HEK293 (cell line): Measurements from ENCODE around the gene MYL12A.

Experiments used
- CTCF ChIA-PET: fragments of 350-600 bp; formaldehyde crosslinking; extraction: SDS; loops from one replicate; lab custom pipeline; 2021; ENCODE audit warnings: antibody characterized with exemption; lab: Yijun Ruan, JAX
- POLR2A ChIA-PET: fragments of 300-600 bp; formaldehyde crosslinking; extraction: SDS; loops from one replicate; lab custom pipeline; 2020; ENCODE audit warnings: antibody characterized with exemption, inconsistent platforms; lab: Yijun Ruan, JAX
- H3K27ac ChIP-seq: fragments of 200-500 bp; sonication (Bioruptor generic); 2 replicates; pipeline ENCODE4 v1.5.1; 2014; ENCODE audit warnings: low read depth, low read length, control low read depth, inconsistent platforms; ENCODE audit errors: extremely low read depth
- H3K36me3 ChIP-seq, 2 experiments: fragments of 200-500 bp in 1 of 2; sonication (Bioruptor generic) in 1 of 2; 1 replicate in 1 of 2; 2 replicates in 1 of 2; pipeline ENCODE4 v1.5.1; 2014 to 2017; ENCODE audit warnings: inconsistent platforms in 2 of 2, low read length in 2 of 2; ENCODE audit not compliant: control insufficient read depth in 2 of 2, insufficient read depth in 1 of 2
- H3K4me1 ChIP-seq: fragments of 200-500 bp; sonication (Bioruptor generic); 2 replicates; pipeline ENCODE4 v1.5.1; 2014; ENCODE audit warnings: mild to moderate bottlenecking, low read length, inconsistent platforms; ENCODE audit not compliant: control insufficient read depth, insufficient read depth
- H3K4me3 ChIP-seq: 2 replicates; pipeline ENCODE4 v1.5.1; 2011; ENCODE audit warnings: low read depth, mild to moderate bottlenecking, control low read depth, low read length, moderate library complexity
- H3K9me3 ChIP-seq: fragments of 200-500 bp; sonication (Bioruptor generic); 2 replicates; pipeline ENCODE4 v1.5.1; 2014; ENCODE audit warnings: low read depth, low read length, inconsistent platforms; ENCODE audit not compliant: control insufficient read depth, insufficient read depth
- AEBP2 ChIP-seq: fragments of 450-650 bp; formaldehyde crosslinking; IDR thresholded peaks from 2 replicates; pipeline ENCODE4 v1.5.1; 2016; ENCODE audit warnings: missing biosample characterization, missing genetic modification characterization, borderline replicate concordance
- BCL11B ChIP-seq: fragments of 450-650 bp; formaldehyde crosslinking; IDR thresholded peaks from 2 replicates; pipeline ENCODE4 v1.5.1; 2016; ENCODE audit warnings: low read depth, missing biosample characterization, missing genetic modification characterization
- CTCF ChIP-seq: fragments of 450-650 bp; formaldehyde crosslinking; IDR thresholded peaks from 2 replicates; pipeline ENCODE4 v1.5.1; 2016; ENCODE audit warnings: missing biosample characterization, missing genetic modification characterization
- FEZF1 ChIP-seq: fragments of 450-650 bp; formaldehyde crosslinking; IDR thresholded peaks from 2 replicates; pipeline ENCODE4 v1.5.1; 2016; ENCODE audit warnings: missing biosample characterization, missing genetic modification characterization
- KLF1 ChIP-seq: fragments of 450-650 bp; formaldehyde crosslinking; IDR thresholded peaks from 2 replicates; pipeline ENCODE4 v1.5.1; 2016; ENCODE audit warnings: missing biosample characterization, missing genetic modification characterization
- KLF17 ChIP-seq: fragments of 450-650 bp; formaldehyde crosslinking; IDR thresholded peaks from 2 replicates; pipeline ENCODE4 v1.5.1; 2016; ENCODE audit warnings: missing biosample characterization, missing genetic modification characterization
- KLF8 ChIP-seq: fragments of 450-650 bp; formaldehyde crosslinking; IDR thresholded peaks from 2 replicates; pipeline ENCODE4 v1.5.1; 2016; ENCODE audit warnings: missing biosample characterization, missing genetic modification characterization
- MZF1 ChIP-seq: fragments of 450-650 bp; formaldehyde crosslinking; IDR thresholded peaks from 2 replicates; pipeline ENCODE4 v1.5.1; 2017; ENCODE audit warnings: missing biosample characterization, missing genetic modification characterization, borderline replicate concordance
- TCF7L2 ChIP-seq: IDR thresholded peaks from 2 replicates; pipeline ENCODE4 v1.6.1; 2011; ENCODE audit warnings: low read depth, mild to moderate bottlenecking, inconsistent platforms, low read length, moderate library complexity, borderline replicate concordance
- ZBTB17 ChIP-seq: fragments of 450-650 bp; formaldehyde crosslinking; IDR thresholded peaks from 2 replicates; pipeline ENCODE4 v1.5.1; 2016; ENCODE audit warnings: missing biosample characterization, missing genetic modification characterization
- ZBTB6 ChIP-seq: fragments of 450-650 bp; formaldehyde crosslinking; IDR thresholded peaks from 2 replicates; pipeline ENCODE4 v1.5.1; 2017; ENCODE audit warnings: missing biosample characterization, missing genetic modification characterization
- ZNF146 ChIP-seq: fragments of 450-650 bp; formaldehyde crosslinking; IDR thresholded peaks from 2 replicates; pipeline ENCODE4 v1.5.1; 2016; ENCODE audit warnings: missing biosample characterization, missing genetic modification characterization
- ZNF16 ChIP-seq: fragments of 450-650 bp; formaldehyde crosslinking; IDR thresholded peaks from 2 replicates; pipeline ENCODE4 v1.5.1; 2016; ENCODE audit warnings: low read depth, missing biosample characterization, missing genetic modification characterization
- ZNF202 ChIP-seq: fragments of 450-650 bp; formaldehyde crosslinking; IDR thresholded peaks from 2 replicates; pipeline ENCODE4 v1.5.1; 2016; ENCODE audit warnings: missing biosample characterization, missing genetic modification characterization, borderline replicate concordance
- ZNF221 ChIP-seq: fragments of 450-650 bp; formaldehyde crosslinking; IDR thresholded peaks from 2 replicates; pipeline ENCODE4 v1.5.1; 2017; ENCODE audit warnings: missing biosample characterization, missing genetic modification characterization, borderline replicate concordance
- ZNF292 ChIP-seq: fragments of 450-650 bp; formaldehyde crosslinking; IDR thresholded peaks from 2 replicates; pipeline ENCODE4 v1.5.1; 2016; ENCODE audit warnings: low read depth, missing biosample characterization, missing genetic modification characterization, borderline replicate concordance
- ZNF324 ChIP-seq: fragments of 450-650 bp; formaldehyde crosslinking; IDR thresholded peaks from 2 replicates; pipeline ENCODE4 v1.5.1; 2016; ENCODE audit warnings: missing biosample characterization, missing genetic modification characterization
- ZNF404 ChIP-seq: fragments of 450-650 bp; formaldehyde crosslinking; IDR thresholded peaks from 2 replicates; pipeline ENCODE4 v1.5.1; 2017; ENCODE audit warnings: missing biosample characterization, missing genetic modification characterization
- ZNF423 ChIP-seq: fragments of 450-650 bp; formaldehyde crosslinking; IDR thresholded peaks from 2 replicates; pipeline ENCODE4 v1.5.1; 2016; ENCODE audit warnings: missing biosample characterization, missing genetic modification characterization
- ZNF433 ChIP-seq: fragments of 450-650 bp; formaldehyde crosslinking; IDR thresholded peaks from 2 replicates; pipeline ENCODE4 v1.5.1; 2016; ENCODE audit warnings: missing biosample characterization, missing genetic modification characterization, low read depth
- ZNF521 ChIP-seq: fragments of 450-650 bp; formaldehyde crosslinking; IDR thresholded peaks from 2 replicates; pipeline ENCODE4 v1.5.1; 2017; ENCODE audit warnings: missing biosample characterization, mild to moderate bottlenecking, missing genetic modification characterization
- ZNF544 ChIP-seq: fragments of 450-650 bp; formaldehyde crosslinking; IDR thresholded peaks from 2 replicates; pipeline ENCODE4 v1.5.0; 2017; ENCODE audit warnings: missing biosample characterization, missing genetic modification characterization
- ZNF549 ChIP-seq: fragments of 450-650 bp; IDR thresholded peaks from 2 replicates; pipeline ENCODE4 v1.5.1; 2018; ENCODE audit warnings: missing biosample characterization, missing genetic modification characterization, mild to moderate bottlenecking, inconsistent platforms, moderate library complexity
- ZNF558 ChIP-seq: fragments of 450-650 bp; formaldehyde crosslinking; IDR thresholded peaks from 2 replicates; pipeline ENCODE4 v1.5.1; 2016; ENCODE audit warnings: missing biosample characterization, missing genetic modification characterization
- ZNF585B ChIP-seq: fragments of 450-650 bp; formaldehyde crosslinking; IDR thresholded peaks from 2 replicates; pipeline ENCODE4 v1.5.1; 2016; ENCODE audit warnings: missing biosample characterization, missing genetic modification characterization
- ZNF701 ChIP-seq: fragments of 450-650 bp; formaldehyde crosslinking; IDR thresholded peaks from 2 replicates; pipeline ENCODE4 v1.5.1; 2016; ENCODE audit warnings: missing biosample characterization, missing genetic modification characterization
- ZNF785 ChIP-seq: fragments of 450-650 bp; formaldehyde crosslinking; IDR thresholded peaks from 2 replicates; pipeline ENCODE4 v1.5.1; 2016; ENCODE audit warnings: missing biosample characterization, missing genetic modification characterization
- ZNF843 ChIP-seq: fragments of 450-650 bp; formaldehyde crosslinking; IDR thresholded peaks from 2 replicates; pipeline ENCODE4 v1.5.1; 2016; ENCODE audit warnings: missing biosample characterization, missing genetic modification characterization
- ZSCAN5A ChIP-seq: fragments of 450-650 bp; formaldehyde crosslinking; IDR thresholded peaks from 2 replicates; pipeline ENCODE4 v1.5.1; 2016; ENCODE audit warnings: missing biosample characterization, missing genetic modification characterization

The MYL12A gene

GRCh38 chr18:3213300-3214059 lies 34.1 kb upstream of the MYL12A start:
- Histone ChIP-seq H3K4me3 (no peak overlapping the region), H3K4me1 (peaks cover 9% of the 10 kb centered on the region), H3K27ac (no peak overlapping the region), H3K36me3 (no peaks in the 10 kb centered on the region), H3K9me3 (no peaks in the 10 kb centered on the region)
- CTCF ChIA-PET: interaction anchor here (0.6 to 1.2 kb wide), 3 partner anchors 8 to 165 kb away, joined by 3 read pairs; no protein-coding TSS in a partner anchor
- POLR2A ChIA-PET: no interaction called here
- TF ChIP-seq ZNF558 (tag by site-specific recombination) (no peak), ZNF221 (tag by site-specific recombination) (no peak), ZNF701 (tag by site-specific recombination) (no peak), ZNF433 (no peak), AEBP2 (tag by site-specific recombination) (no peak), BCL11B (tag by site-specific recombination) (no peak), ZBTB6 (tag by site-specific recombination) (no peak), ZNF585B (tag by site-specific recombination) (no peak), ZNF404 (tag by site-specific recombination) (no peak), KLF8 (tag by site-specific recombination) (no peak), ZBTB17 (tag by site-specific recombination) (no peak), ZNF521 (tag by site-specific recombination) (no peak), TCF7L2 (no peak), ZNF16 (no peak), FEZF1 (tag by site-specific recombination) (no peak), ZSCAN5A (tag by site-specific recombination) (no peak), ZNF843 (tag by site-specific recombination) (no peak), CTCF (tag by site-specific recombination) (no peak)

- H3K4me3 ChIP-seq: no peak overlapping the region
- H3K36me3 ChIP-seq: no peaks in the 10 kb centered on the region
- H3K9me3 ChIP-seq: no peaks in the 10 kb centered on the region
- ChIA-PET CTCF (interaction anchor here (0.6 to 0.7 kb wide), 3 partner anchors 12 to 156 kb away, joined by 3 read pairs; no protein-coding TSS in a partner anchor), POLR2A (no interaction called here)
- H3K4me1 ChIP-seq: peaks cover 9% of the 10 kb centered on the region
- H3K27ac ChIP-seq: no peak overlapping the region
- no peak for TF ChIP-seq ZNF423 (tag by site-specific recombination)
- no peak for TF ChIP-seq ZNF292 (tag by site-specific recombination)
- TF ChIP-seq ZNF785 (tag by site-specific recombination): no peak
- no peak for TF ChIP-seq KLF17 (tag by site-specific recombination)
- TF ChIP-seq MZF1 (tag by site-specific recombination): no peak
- no peak for TF ChIP-seq ZNF549 (tag by site-specific recombination)
- TF ChIP-seq ZNF202 (tag by site-specific recombination): no peak
- TF ChIP-seq ZNF544 (tag by site-specific recombination): no peak
- TF ChIP-seq ZNF324 (tag by site-specific recombination): no peak
- no peak for TF ChIP-seq ZNF146 (tag by site-specific recombination)
- no peak for TF ChIP-seq KLF1 (tag by site-specific recombination)
Measured at GRCh38 chr18:3214855-3215637, 32.6 kb upstream of the MYL12A start.
